GM10266 (cell line): ENCODE data around the gene BABAM2.

Experiments used
- DNase-seq: peaks from one replicate; pipeline ENCODE4 v3.0.0; 2012; ENCODE audit errors: extremely low spot score
- CTCF ChIP-seq: IDR thresholded peaks from 2 replicates; pipeline ENCODE4 v1.5.1; 2012; ENCODE audit warnings: mild to moderate bottlenecking, low read depth; ENCODE audit not compliant: control insufficient read depth, insufficient read depth; ENCODE audit errors: missing control alignments

The BABAM2 gene

GRCh38 chr2:28313220-28313784, 422.8 kb downstream of the BABAM2 start:
- no peak for DNase-seq
- no peak for TF ChIP-seq CTCF

GRCh38 chr2:28314968-28315367, 424.4 kb downstream of the BABAM2 start:
- no peak for TF ChIP-seq CTCF
- no peak for DNase-seq

GRCh38 chr2:28316546-28317335, 426.2 kb downstream of the BABAM2 start:
- DNase-seq: no peak
- no peak for TF ChIP-seq CTCF

GRCh38 chr2:28317390-28317789, 426.9 kb downstream of the BABAM2 start:
- no peak for TF ChIP-seq CTCF
- DNase-seq: no peak

GRCh38 chr2:28318023-28318422, 427.5 kb downstream of the BABAM2 start:
- DNase-seq: no peak
- no peak for TF ChIP-seq CTCF

- no peak for TF ChIP-seq CTCF
- DNase-seq: no peak
Measured at GRCh38 chr2:28318462-28319117, 428.1 kb downstream of the BABAM2 start.
